ENCODE results near the gene DIDO1. TPM values are rescaled to one million over a fixed set of nuclear protein-coding genes. Genes with fewer than 3 reads are reported as not detected.

The DIDO1 gene
- total RNA-seq, 4 donors from 2014 or later: 64.6 to 143 (median 79.2) TPM

GRCh38 chr20:62906209-62906608 is 20.1 kb downstream of the DIDO1 start:
- peaks cover 98% of the 10 kb centered on the region for H3K36me3 ChIP-seq
- no peak overlapping the region for H3K4me3 ChIP-seq
- no peak overlapping the region for H3K27ac ChIP-seq
- DNase-seq (ENCODE audit: low spot score in 2 of 2): no peak
- peaks cover 2% of the 10 kb centered on the region for H3K4me1 ChIP-seq
- WGBS: 74% methylated on average over 14 of the region's 16 CpGs
- H3K9me3 ChIP-seq: no peaks in the 10 kb centered on the region
- H3K27me3 ChIP-seq: no peaks in the 10 kb centered on the region
- no peak for TF ChIP-seq EP300 (IDR thresholded peaks at IDR 0.05)
- TF ChIP-seq CTCF (IDR thresholded peaks at IDR 0.05): no peak
- no peak for TF ChIP-seq POLR2A (IDR thresholded peaks at IDR 0.05)
- no peak for TF ChIP-seq POLR2AphosphoS5 (IDR thresholded peaks at IDR 0.05)

- no peak for DNase-seq (ENCODE audit: low spot score in 2 of 2)
- no peaks in the 10 kb centered on the region for H3K27me3 ChIP-seq
- H3K9me3 ChIP-seq: no peaks in the 10 kb centered on the region
- no peak for TF ChIP-seq POLR2AphosphoS5 (IDR thresholded peaks at IDR 0.05)
- no peak for TF ChIP-seq CTCF (IDR thresholded peaks at IDR 0.05)
- TF ChIP-seq POLR2A (IDR thresholded peaks at IDR 0.05): no peak
- no peak overlapping the region for H3K4me3 ChIP-seq
- WGBS: 87% methylated on average over 17 of the region's 17 CpGs
- peaks cover 8% of the 10 kb centered on the region for H3K4me1 ChIP-seq
- no peak overlapping the region for H3K27ac ChIP-seq
- peaks cover 92% of the 10 kb centered on the region for H3K36me3 ChIP-seq
Observed at GRCh38 chr20:62905536-62906117, 20.7 kb downstream of the DIDO1 start.

GRCh38 chr20:62902926-62903615 is 23.2 kb downstream of the DIDO1 start:
- Histone ChIP-seq H3K4me3 (no peak overlapping the region), H3K27me3 (no peaks in the 10 kb centered on the region), H3K4me1 (peaks cover 34% of the 10 kb centered on the region), H3K36me3 (peaks cover 66% of the 10 kb centered on the region), H3K27ac (no peak overlapping the region), H3K9me3 (no peaks in the 10 kb centered on the region)
- 71% methylated on average over 7 of the region's 7 CpGs for WGBS
- TF ChIP-seq CTCF (IDR thresholded peaks at IDR 0.05) (no peak), EP300 (IDR thresholded peaks at IDR 0.05) (no peak), POLR2A (IDR thresholded peaks at IDR 0.05) (no peak), POLR2AphosphoS5 (IDR thresholded peaks at IDR 0.05) (no peak)
- no peak for DNase-seq (ENCODE audit: low spot score in 2 of 2)

- Histone ChIP-seq H3K27ac (no peak overlapping the region), H3K4me1 (peaks cover 39% of the 10 kb centered on the region), H3K27me3 (no peaks in the 10 kb centered on the region), H3K9me3 (no peaks in the 10 kb centered on the region), H3K4me3 (no peak overlapping the region), H3K36me3 (peaks cover 54% of the 10 kb centered on the region)
- TF ChIP-seq CTCF (IDR thresholded peaks at IDR 0.05) (no peak), POLR2AphosphoS5 (IDR thresholded peaks at IDR 0.05) (no peak), POLR2A (IDR thresholded peaks at IDR 0.05) (no peak), EP300 (IDR thresholded peaks at IDR 0.05) (no peak)
- 90% methylated on average over 11 of the region's 11 CpGs for WGBS
- peak in 1 of 2 donors; percentile 31 for DNase-seq (ENCODE audit: low spot score in 2 of 2)
Observed at GRCh38 chr20:62901891-62902290, 24.4 kb downstream of the DIDO1 start.

GRCh38 chr20:62900692-62901584 is 25.4 kb downstream of the DIDO1 start:
- Histone ChIP-seq H3K27me3 (no peaks in the 10 kb centered on the region), H3K9me3 (no peaks in the 10 kb centered on the region), H3K4me1 (peaks cover 39% of the 10 kb centered on the region), H3K27ac (peak overlapping the region; percentile 40), H3K4me3 (no peak overlapping the region), H3K36me3 (peaks cover 50% of the 10 kb centered on the region)
- WGBS: 47% methylated on average over 20 of the region's 20 CpGs
- DNase-seq (ENCODE audit: low spot score in 2 of 2): peak in 1 of 2 donors; percentile 51
- TF ChIP-seq EP300 (IDR thresholded peaks at IDR 0.05) (no peak), POLR2AphosphoS5 (IDR thresholded peaks at IDR 0.05) (no peak), CTCF (IDR thresholded peaks at IDR 0.05) (peak; percentile 14 to 20), POLR2A (IDR thresholded peaks at IDR 0.05) (no peak)
